Activated CD4-positive, alpha-beta T cell treated with anti-CD3 and anti-CD28 coated beads for 24 hours (primary cell): ENCODE data around the gene SIK2.
"Not testable (repeated sequence)": the region's sequence is repeated elsewhere in the genome, so short reads cannot be mapped to it uniquely, and the experiment has no call there.

Experiments
- DNase-seq, 2 donors: peaks; one replicate each; pipeline ENCODE4 v3.0.0-alpha.2; 2020; ENCODE audit warnings: low read depth in 2 of 2

SIK2 gene

DNA sequence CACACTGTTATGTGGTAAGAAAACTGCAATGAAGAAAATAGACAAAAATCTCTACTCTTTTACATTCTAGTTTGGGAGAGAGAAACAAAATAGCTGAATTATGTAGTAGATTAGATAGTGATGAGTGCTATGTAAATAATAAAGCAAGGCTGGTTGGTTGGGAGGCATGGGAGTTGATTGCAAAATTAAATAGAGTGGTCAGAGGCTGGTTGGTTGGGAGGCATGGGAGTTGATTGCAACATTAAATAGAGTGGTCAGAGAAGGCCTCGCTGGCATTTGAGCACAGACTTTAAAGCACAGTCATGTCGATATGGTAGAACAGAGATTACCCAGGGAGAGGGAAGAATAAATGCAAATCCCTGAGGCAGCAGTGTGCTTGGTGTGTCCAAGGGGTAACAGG lies 22.4 kb downstream of the SIK2 start:
- no peak for DNase-seq

DNA sequence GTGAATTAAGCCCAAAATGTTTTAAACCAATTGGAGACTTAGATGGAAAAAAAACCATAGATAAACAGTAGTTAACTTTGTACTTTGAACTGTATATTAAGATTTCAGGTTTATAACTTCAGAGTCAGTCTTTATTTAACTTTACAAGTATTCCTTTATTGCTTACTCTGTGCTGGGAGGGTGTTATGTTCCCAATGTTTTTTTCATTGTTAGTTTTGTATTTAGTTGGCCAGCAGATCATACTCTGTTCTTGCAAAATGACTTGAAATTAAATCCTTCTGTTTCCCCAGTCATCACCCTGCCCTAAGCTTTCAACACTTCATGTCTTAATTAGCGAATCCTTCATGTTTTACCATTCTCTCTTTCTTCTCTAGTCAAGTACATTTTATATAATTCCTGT lies 25.3 kb downstream of the SIK2 start:
- DNase-seq, result no peak

- DNase-seq, result no peak
These were observed 27.2 kb downstream of the SIK2 start for GRCh38 chr11:111629499-111629898.

DNA sequence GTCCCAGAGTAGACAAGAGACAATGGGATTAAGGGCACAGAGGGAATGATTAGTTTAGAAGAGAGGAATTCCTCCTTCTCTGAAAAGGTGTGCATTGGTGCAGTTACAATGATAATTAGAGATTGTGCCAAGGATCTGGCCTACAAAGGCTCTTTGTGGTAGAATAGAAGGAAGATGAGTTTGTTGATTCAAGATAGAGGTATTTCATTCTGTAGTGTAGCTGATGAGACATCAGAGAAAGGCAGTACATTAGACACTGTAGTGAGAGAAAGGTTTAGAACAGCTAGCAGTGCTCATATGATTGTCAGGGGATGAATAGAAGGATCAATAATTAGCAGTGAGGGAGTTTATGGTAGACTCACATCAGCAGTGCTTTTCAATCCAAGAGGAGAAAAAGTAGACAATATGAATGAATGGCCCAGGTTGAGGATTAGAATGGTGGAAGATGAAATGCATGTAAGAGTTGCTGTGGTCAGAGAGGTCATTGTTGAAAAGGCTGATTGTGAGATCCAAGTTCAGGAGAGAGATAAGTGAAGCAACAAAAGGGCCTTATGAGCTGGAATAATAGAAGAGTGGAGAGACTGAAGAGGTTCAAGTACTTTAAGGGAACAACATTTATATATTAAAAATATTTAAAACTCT lies 28.9 kb downstream of the SIK2 start:
- DNase-seq, result no peak

DNA sequence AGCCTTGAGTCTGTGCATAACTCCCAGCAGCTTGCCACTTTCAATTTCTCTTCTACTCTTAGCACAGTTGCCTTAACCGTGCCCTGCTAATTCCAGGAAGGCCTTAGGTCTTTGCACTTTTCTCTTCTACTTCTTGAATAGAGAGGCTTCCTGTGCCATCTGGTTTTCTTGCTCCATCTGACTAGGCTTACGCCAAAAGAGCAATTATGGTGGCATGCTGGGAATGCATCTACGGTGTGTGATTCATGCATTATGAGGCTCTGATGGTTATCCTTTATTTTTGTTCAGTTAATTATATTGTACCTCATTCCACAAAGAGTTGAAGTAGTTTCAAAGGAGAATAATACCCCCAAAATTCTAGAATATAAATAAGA lies 29.4 kb downstream of the SIK2 start:
- DNase-seq, result no peak

DNA sequence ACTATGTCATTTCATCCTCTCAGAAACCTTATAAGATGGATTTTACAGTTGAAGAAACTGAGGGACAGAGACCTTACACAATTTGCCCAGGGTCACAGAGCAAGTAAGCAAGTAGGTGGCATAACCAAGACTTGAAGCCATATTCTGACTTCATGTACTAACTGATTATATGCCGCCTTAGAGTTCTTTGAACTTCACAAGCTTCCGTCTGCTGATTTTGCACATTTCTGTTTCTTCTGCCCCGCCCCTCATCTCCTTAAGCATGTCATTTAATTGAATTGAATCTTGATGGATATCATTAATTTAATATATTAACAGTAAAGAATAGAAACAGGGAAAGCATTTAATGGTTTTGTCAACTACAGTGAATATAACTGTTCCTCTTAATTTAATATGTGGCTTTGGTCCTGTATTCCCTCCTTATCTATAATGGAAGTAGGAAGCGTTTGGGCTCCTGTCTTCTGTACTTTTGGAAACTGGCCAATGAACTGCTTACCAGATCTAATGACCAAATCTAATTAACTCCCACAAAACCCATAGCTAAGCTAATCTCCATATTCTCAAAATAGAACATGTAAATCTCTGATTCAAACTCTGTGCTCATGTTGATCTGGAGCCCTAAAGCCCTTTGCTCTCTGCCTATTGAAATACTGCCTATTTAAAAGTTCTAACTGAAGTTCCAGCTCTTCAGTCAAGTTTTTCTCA lies 30.4 kb downstream of the SIK2 start:
- no peak for DNase-seq

- no peak for DNase-seq
These were observed 31.0 kb downstream of the SIK2 start for GRCh38 chr11:111633248-111633647.

- DNase-seq, result no peak
These were observed 31.6 kb downstream of the SIK2 start for GRCh38 chr11:111633756-111634362.

DNA sequence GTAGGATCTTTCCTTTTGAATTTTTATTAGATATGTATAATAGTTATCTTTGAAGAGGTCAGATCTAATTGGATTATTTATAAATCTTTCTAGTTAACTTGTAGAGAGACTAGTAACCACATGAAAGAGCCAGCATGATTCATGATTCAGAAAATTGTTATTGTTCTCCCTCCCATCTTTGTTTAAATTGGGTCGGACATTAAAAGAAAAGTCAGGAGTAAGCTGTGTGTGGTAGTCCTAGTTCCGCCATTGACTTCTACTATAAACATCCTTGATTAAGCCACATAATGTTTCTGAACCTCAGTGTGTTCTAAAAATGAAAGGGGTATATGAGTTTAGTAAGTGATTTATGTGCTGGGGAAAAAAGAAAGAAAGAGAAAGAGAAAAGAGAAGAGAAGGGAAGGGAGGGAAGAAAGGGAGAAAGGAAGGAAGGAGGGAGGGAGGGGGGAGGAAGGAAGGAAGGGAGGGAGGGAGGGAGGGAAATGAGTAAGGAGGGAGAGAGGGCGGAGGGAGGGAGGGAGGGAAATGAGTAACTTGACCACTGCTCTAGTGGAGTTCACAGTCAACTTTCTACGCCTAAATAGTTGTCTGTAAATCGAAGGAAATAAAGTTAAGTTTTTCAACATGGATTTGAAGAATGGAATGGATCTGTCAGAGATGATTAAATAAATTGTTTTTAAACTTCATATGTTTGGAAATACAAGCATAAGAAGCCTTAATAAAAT lies 32.9 kb downstream of the SIK2 start:
- DNase-seq, result no peak

GRCh38 chr11:111635706-111636045 lies 33.4 kb downstream of the SIK2 start:
- no peak for DNase-seq

DNA sequence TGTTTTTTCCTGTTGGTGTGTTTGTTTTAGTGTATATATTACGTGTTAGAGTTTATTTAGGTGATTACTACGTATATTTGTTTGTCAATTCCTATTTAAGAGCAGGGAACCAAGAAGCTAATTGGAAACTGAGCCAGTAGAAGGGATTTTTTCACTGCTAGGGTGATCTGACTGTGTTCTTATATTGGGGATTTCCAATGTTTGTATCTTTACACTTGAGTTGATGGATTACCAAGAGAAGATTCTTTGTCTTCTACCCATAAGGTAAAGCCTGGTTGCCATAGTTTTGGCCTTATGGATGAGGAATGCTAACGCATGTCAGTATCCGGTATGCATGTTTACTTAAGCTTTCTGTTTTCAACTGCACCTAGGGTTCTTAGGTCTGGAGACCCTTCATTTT lies 35.6 kb downstream of the SIK2 start:
- no peak for DNase-seq

DNA sequence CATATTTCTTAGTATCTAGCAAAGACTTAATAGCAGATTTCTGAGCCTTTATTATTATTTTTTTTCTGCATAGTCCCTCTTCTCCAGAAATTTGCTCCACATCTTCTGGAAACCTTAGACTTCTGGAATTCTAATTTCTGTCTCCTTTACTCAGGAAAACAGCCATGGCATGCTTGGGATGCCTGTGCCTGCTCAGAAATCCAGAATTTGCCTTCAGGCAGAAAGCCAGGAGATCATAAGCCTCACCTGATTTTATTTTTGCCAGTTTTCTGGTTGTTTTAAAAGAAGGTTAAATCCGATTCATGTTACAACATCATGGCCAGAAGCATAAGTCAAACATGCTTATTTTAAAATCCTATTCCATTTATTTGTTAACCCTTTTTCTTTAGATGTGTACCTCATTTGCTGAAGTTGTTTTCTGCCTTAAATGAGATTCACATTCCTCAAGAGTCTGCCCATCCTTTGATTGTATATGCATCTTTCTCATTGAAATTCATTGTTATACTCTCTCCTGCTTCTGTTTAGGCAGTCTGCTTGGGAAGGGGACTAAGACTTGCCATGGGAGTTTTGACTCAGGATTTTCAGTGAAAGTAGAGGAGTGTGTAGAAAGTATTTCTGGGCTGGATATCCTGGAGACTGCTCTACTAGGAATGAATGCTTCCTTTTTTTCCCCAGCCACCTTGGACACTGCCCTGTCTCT lies 37.1 kb downstream of the SIK2 start:
- no peak for DNase-seq

DNA sequence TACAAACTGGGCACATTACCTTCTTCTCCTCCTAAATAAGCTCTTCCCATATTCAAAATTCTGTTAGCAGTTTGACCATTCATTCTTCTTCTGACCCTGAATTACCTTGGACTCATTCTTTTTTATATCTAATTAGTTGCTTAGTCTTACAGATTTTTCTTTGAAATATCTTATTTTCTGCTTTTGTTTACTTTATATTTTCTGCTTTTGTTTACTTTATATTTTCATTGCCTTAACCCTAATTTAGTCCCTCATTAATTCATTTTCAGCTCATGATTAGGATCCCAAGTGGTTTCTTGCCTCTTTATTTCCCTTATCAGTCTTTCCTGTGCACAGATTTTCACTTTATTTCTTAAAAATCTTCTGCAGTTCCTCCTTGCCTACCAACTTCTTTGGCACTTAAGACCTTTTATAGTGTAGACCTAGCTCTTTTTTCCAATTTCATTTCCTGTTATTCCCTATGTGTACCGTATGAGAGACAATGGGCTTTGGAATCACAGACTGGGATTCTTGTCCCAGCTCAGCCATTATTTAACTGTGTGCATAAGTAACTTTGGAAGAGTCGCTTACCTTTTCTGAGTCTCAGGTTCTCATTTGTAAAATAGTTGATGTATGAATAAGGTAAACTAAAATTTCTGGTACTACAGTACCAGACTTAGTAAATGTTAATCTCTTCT lies 39.2 kb downstream of the SIK2 start:
- no peak for DNase-seq

GRCh38 chr11:111642542-111642941 lies 40.3 kb downstream of the SIK2 start:
- no peak for DNase-seq

- DNase-seq, result no peak
These were observed 42.7 kb downstream of the SIK2 start for GRCh38 chr11:111644922-111645321.

GRCh38 chr11:111645657-111646316 lies 43.5 kb downstream of the SIK2 start:
- no peak for DNase-seq

DNA sequence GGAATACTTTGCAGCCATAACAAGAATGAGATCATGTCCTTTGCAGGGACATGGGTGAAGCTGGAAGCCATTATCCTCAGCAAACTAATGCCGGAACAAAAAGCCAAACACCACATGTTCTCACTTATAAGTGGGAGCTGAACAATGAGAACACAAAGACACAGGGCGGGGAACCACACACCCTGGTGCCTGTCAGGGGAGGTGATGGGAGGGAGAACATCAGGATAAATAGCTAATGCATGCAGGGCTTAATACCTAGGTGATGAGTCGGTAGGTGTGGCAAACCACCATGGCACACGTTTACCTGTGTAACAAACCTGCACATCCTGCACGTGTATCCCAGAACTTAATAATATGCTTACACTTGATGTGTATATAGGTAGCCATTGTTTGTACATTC lies 49.1 kb downstream of the SIK2 start:
- not testable (repeated sequence) for DNase-seq

DNA sequence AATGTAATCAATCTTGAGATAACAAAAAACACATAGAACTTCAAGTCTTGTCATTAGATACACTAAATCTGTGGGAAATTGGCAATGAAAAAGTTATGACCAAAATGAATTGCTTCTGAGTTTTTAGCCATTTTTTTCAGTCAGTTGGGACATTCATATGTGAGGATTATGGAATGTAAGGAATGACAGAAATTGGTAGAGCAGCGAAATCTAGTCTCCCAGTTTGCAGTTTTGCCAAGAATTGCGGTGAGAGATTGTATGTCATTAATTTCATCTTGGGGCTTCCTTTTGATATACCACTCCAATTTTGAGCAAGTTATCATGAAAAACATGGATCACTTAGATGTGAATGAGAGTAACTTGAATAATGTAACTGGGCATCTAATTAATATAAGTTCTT lies 49.9 kb downstream of the SIK2 start:
- no peak for DNase-seq

DNA sequence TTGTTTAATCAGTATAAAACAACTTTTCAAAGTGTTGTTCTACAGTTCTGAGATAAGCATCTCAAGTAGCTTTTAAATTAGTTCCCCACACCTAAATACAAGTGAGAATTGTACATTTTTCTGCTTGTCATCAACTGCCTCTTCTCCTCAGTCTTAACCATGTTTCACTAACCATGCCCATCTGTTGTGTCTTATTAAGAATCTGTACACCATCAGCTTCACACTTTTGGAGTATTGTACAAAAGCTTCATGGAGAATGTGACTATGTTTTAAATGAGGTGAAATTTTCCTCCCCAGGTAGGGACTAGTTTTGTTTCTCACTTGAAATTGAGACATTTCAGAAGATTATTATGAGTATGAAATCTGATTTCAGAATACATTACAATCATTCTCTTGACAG lies 52.4 kb downstream of the SIK2 start:
- DNase-seq, result no peak

DNA sequence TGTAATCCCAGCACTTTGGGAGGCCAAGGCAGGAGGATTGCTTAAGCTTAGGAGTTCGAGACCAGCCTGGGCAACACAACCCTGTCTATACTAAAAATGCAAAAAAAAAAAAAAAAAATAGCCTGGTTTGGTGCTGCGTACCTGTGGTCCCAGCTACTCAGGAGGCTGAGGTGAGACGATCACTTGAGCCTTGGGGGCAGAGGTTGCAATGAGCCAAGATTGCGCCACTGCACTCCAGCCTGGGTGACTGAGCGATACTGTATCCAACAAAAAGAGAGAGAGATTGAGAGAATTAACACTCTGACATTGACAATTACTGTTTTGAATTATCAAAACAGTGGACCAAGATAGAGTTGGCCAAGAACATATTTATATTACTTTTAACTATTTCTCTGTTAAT lies 53.7 kb downstream of the SIK2 start:
- DNase-seq, result no peak

- not testable (repeated sequence) for DNase-seq
These were observed 55.7 kb downstream of the SIK2 start for GRCh38 chr11:111657905-111658304.
